PC-3 (cell line): ENCODE measurements around the gene ZNF33B.

Experiments
- EZH2 ChIP-seq: fragments of 300-600 bp; sonication (generic); IDR thresholded peaks from one replicate; pipeline ENCODE4 v1.6.1; 2017; ENCODE audit warnings: antibody characterized with exemption, mild to moderate bottlenecking, low read length; ENCODE audit not compliant: unreplicated experiment
- TF ChIP-seq, protein P1 (sequence below): fragments of 300-600 bp; sonication (generic); conservative IDR thresholded peaks from 2 replicates; pipeline ENCODE4 v1.5.1; 2017; ENCODE audit warnings: antibody characterized with exemption, low read depth, mild to moderate bottlenecking, low read length

DNA sequence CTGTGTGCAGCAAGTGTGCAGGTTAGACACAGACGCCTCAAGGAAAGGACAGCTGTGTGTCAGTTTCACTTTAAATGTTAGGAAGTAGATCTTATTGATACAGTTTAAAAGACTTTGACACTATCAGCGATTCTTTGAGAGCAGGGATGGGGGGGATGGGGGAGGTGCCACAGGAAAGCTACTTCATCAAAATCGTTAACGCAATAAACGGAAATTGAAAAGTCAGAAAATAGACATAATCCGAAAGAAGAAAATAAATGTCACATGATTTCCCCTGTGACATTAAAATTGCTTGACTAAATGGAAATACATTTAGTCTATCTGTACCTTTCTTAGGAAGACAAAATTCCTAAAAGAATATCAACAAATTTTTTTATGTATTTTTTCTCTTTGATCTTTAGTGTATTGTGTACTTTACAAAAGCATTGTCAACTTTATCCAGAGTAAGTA lies 476 bp upstream of the ZNF33B start:
- TF ChIP-seq, protein P1, sequence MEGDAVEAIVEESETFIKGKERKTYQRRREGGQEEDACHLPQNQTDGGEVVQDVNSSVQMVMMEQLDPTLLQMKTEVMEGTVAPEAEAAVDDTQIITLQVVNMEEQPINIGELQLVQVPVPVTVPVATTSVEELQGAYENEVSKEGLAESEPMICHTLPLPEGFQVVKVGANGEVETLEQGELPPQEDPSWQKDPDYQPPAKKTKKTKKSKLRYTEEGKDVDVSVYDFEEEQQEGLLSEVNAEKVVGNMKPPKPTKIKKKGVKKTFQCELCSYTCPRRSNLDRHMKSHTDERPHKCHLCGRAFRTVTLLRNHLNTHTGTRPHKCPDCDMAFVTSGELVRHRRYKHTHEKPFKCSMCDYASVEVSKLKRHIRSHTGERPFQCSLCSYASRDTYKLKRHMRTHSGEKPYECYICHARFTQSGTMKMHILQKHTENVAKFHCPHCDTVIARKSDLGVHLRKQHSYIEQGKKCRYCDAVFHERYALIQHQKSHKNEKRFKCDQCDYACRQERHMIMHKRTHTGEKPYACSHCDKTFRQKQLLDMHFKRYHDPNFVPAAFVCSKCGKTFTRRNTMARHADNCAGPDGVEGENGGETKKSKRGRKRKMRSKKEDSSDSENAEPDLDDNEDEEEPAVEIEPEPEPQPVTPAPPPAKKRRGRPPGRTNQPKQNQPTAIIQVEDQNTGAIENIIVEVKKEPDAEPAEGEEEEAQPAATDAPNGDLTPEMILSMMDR = no peak
- TF ChIP-seq EZH2 = no peak
